ENCODE data around the gene SPIRE2. TPM values are rescaled to one million over a fixed set of nuclear protein-coding genes. Genes with fewer than 3 reads are reported as not detected.
"Not testable (repeated sequence)": the region's sequence is repeated elsewhere in the genome, so short reads cannot be mapped to it uniquely, and the experiment has no call there.

The SPIRE2 gene
- total RNA-seq, 1 experiment from 2014 or later: 13.1 TPM

DNA sequence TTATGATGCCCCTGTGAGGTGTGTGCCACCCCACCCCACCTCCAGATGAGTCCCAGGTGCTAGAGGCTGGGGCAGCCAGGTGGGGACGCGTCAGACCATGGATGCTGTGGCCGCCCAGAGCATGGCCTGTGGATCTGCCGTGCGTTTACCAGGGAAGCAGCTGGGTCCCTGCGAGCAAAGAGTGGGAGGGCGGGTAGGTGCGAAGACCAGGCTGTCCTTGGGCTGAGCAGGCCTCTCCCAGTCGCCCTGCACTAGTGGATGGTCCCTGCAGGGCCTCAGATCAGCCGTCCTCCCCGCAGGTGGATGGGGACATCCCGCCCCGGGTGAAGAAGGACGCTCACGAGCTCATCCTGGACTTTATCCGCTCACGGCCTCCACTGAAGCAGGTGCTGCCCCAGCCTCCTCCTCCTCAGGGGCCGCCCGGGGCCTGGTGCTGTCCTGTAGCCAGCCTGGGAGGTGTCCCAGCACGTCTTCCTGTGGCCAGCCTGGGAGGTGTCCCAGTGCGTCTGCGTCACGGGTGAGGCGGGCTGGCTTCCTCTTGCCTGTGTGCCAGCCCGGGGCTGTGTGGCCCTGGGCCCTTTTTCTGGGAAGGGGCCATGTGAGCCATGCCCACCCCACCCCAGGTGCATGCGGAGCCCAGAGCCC, 27.1 kb downstream of the SPIRE2 start:
- no peak for DNase-seq (ENCODE audit: low read depth)
- in situ Hi-C loops (cut with HindIII; ENCODE audit: low pct_unique_long_range_greater_than_20kb, low sequenced_read_pairs): no loop called here

GRCh38 chr16:89855986-89856385, 27.7 kb downstream of the SPIRE2 start:
- in situ Hi-C loops (cut with HindIII; ENCODE audit: low pct_unique_long_range_greater_than_20kb, low sequenced_read_pairs): no loop called here
- DNase-seq (ENCODE audit: low read depth): no peak

- no peak for DNase-seq (ENCODE audit: low read depth)
- in situ Hi-C loops (cut with HindIII; ENCODE audit: low pct_unique_long_range_greater_than_20kb, low sequenced_read_pairs): no loop called here
These were observed 30.8 kb downstream of the SPIRE2 start for GRCh38 chr16:89858973-89859614.

GRCh38 chr16:89859615-89860007, 31.3 kb downstream of the SPIRE2 start:
- no peak for DNase-seq (ENCODE audit: low read depth)
- in situ Hi-C loops (cut with HindIII; ENCODE audit: low pct_unique_long_range_greater_than_20kb, low sequenced_read_pairs): no loop called here

DNA sequence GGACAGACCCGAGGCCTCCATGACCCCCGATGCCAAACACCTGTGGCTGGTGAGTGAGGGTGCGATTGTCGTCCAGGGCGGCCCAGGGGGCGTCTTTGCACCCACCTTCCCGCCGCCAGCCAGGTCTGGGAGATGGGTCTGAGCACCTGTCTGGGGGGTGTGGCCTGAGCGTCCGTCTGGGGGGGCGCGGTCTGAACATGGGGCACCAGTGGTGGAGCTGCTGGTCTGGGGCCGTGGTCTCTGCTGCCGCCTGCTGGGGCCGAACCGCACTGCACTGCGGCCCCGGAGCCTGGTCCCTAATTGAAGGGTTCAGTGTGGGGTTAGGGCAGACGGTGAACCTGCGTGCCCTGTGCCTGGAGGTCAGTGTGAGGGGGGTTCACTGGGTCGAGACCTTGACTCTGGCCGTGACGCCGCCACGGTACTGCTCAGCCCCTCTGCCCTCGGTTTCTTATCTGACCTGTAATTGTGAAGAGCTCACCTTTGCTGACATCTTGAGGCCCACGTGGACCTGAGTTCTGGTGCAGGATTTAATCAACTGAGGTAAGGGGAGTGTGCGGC, 32.6 kb downstream of the SPIRE2 start:
- in situ Hi-C loops (cut with HindIII; ENCODE audit: low pct_unique_long_range_greater_than_20kb, low sequenced_read_pairs): no loop called here

GRCh38 chr16:89861648-89862047, 33.4 kb downstream of the SPIRE2 start:
- DNase-seq (ENCODE audit: low read depth): no peak
- in situ Hi-C loops (cut with HindIII; ENCODE audit: low pct_unique_long_range_greater_than_20kb, low sequenced_read_pairs): no loop called here

More for the DNA sequence above, 32.6 kb downstream of the SPIRE2 start:
- peak; percentile 38 for DNase-seq (ENCODE audit: low read depth)

DNA sequence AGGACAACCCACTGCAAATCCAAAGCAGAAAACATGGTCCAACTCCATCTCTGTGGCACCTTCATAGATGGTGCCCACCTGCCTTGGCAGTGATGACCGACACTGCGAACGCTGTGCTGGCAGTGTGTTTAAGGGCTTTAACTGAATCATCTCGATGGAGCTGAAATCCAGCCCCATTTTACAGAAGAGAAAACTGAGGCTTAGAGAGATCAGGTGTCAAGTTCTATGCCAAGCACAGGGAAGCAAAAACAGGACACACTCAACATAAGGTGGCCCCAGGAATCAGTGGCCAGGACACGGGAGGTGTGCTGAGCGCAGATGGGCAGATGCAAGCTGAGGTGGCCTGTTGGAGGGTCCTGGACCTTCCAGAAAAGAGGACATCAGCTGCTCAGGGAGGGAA, 34.5 kb downstream of the SPIRE2 start:
- in situ Hi-C loops (cut with HindIII; ENCODE audit: low pct_unique_long_range_greater_than_20kb, low sequenced_read_pairs): no loop called here
- no peak for DNase-seq (ENCODE audit: low read depth)

DNA sequence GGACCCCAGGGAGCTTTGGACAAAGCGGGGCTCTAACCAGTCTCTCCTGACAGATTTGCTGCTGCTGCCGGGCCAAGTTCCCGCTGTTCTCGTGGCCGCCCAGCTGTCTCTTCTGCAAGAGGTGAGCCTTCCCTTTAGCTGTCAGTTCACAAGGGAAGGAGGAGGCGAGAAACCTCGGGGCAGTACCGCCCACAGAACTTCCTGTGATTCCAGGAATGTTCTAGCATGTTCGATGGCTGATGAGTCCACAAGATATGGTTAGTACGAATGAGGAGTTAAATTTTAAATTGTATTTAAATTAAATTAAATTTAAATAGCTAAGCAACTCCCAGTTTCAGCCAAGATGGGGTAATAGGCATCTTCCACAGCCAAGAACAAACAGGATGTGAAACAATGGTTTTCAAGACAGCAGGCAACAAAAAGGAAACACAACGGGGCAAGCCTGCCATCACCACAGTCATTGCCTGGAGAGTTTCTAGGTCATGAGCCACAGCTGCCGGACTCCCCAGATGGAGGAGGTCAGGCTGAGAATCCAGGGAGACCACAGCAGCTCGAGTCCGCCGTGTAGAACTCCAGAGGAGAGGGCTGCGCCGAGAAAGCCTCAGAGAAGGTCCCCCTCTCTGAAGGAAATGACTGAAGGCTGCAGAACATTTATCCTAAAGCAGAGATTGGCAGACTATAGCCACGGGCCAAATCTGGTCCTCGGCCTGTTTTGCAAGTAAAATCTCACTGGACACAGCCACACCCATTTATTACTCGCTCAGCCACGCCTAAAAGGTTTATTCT, 35.7 kb downstream of the SPIRE2 start:
- DNase-seq (ENCODE audit: low read depth): no peak
- in situ Hi-C loops (cut with HindIII; ENCODE audit: low pct_unique_long_range_greater_than_20kb, low sequenced_read_pairs): no loop called here

- in situ Hi-C loops (cut with HindIII; ENCODE audit: low pct_unique_long_range_greater_than_20kb, low sequenced_read_pairs): no loop called here
- no peak for DNase-seq (ENCODE audit: low read depth)
These were observed 36.2 kb downstream of the SPIRE2 start for GRCh38 chr16:89864527-89864820.

- in situ Hi-C loops (cut with HindIII; ENCODE audit: low pct_unique_long_range_greater_than_20kb, low sequenced_read_pairs): no loop called here
- no peak for DNase-seq (ENCODE audit: low read depth)
These were observed 39.6 kb downstream of the SPIRE2 start for GRCh38 chr16:89867918-89868317.

- in situ Hi-C loops (cut with HindIII; ENCODE audit: low pct_unique_long_range_greater_than_20kb, low sequenced_read_pairs): no loop called here
- DNase-seq (ENCODE audit: low read depth): no peak
These were observed 41.6 kb downstream of the SPIRE2 start for GRCh38 chr16:89869911-89870310.

DNA sequence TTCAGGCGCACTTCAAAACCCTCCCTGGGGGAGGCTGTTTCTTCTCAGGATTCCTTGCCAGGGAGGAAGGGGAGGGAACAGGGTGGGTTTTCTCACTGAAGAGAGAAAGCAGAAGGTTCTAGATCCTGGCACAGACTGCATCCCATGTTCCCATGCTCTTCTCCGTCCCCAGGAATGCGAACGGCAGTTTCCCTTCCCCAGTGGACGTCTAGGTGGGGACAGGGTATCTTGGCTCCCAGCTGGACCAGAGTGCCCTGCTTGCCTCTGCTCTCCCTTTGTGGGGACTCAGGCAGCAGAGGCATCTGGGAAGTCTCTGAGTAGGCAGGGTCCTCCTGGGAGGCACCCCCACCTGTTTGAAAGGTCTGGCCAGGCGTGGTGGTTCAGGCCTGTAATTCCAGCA, 42.2 kb downstream of the SPIRE2 start:
- no peak for DNase-seq (ENCODE audit: low read depth)
- in situ Hi-C loops (cut with HindIII; ENCODE audit: low pct_unique_long_range_greater_than_20kb, low sequenced_read_pairs): no loop called here

DNA sequence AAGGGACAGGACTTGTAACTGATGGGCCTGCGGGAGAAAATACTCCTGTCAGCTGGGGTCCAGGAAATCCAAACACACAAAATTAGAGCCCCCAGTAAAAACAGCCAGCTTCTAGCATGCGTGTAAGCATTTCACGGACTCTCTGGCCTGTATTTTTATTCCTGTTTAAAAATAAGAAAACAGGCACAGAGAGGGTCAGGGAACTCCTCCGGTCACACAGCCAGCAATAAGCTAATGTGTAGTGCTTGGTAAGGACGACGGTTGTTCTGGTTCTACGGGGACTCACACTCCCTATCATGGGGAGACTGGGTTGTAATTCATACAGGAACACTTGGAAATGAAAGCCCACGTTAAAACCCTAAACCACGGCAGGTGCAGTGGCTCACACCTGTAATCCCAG, 43.6 kb downstream of the SPIRE2 start:
- DNase-seq (ENCODE audit: low read depth): no peak
- in situ Hi-C loops (cut with HindIII; ENCODE audit: low pct_unique_long_range_greater_than_20kb, low sequenced_read_pairs): no loop called here

DNA sequence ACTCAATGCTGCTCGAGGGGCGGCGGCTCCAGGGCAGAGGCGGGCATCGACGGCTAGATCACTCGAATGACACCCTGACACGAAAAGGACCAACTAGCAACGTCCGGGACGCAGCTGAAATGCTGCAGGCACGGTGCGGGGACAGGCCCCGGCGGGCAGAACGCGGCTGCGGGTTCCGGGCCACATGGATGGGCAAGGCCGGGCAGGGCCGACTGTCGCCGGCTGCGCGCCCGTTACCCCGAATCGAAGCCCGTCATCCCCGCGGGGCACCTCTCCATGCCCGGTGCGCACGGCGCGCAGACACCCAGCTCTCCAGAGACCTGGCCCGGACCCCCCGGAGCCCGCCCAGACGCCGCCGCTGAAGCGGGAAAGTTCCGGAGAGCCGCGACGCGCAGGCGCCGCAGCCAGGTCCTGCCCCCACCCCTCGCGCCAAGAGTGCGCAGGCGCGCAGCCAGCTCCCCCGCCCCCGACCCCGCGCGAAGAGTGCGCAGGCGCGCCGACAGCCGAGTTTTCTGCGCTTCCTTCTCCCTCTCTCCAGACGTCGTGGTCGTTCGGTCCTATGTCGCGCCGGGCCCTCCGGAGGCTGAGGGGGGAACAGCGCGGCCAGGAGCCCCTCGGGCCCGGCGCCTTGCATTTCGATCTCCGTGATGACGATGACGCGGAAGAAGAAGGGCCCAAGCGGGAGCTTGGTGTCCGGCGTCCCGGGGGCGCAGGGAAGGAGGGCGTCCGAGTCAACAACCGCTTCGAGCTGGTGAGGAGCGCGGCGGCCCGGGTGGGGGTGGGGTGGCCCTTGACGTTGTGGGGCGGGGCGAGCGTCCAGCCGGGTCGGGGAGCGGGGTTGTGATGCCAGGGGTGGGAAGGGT, 45.1 kb downstream of the SPIRE2 start, which contains the start of gene TCF25:
Gene TCF25 (plus strand): TSS at position 484 of the 863 bp plus-strand sequence. CDS start 76 bp downstream, at position 560.
- DNase-seq (ENCODE audit: low read depth): peak; percentile 91
- in situ Hi-C loops (cut with HindIII; ENCODE audit: low pct_unique_long_range_greater_than_20kb, low sequenced_read_pairs): no loop called here

- in situ Hi-C loops (cut with HindIII; ENCODE audit: low pct_unique_long_range_greater_than_20kb, low sequenced_read_pairs): no loop called here
- peak; percentile 80 for DNase-seq (ENCODE audit: low read depth)
These were observed 45.9 kb downstream of the SPIRE2 start for GRCh38 chr16:89873972-89874689.

DNA sequence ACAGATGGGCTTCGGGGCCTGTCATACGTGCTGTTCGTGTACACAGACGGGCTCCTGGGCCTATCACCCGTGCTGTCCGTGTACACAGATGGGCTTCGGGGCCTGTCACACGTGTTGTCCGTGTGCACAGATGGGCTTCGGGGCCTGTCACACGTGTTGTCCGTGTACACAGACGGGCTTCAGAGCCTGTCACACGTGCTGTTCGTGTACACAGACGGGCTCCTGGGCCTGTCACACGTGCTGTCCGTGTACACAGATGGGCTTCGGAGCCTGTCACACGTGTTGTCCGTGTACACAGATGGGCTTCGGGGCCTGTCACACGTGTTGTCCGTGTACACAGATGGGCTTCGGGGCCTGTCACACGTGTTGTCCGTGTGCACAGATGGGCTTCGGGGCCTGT, 50.8 kb downstream of the SPIRE2 start:
- in situ Hi-C loops (cut with HindIII; ENCODE audit: low pct_unique_long_range_greater_than_20kb, low sequenced_read_pairs); DNase-seq (ENCODE audit: low read depth): not testable (repeated sequence)

GRCh38 chr16:89880477-89881367, 52.4 kb downstream of the SPIRE2 start:
- DNase-seq (ENCODE audit: low read depth): no peak

More at GRCh38 chr16:89880477-89881367, 52.4 kb downstream of the SPIRE2 start:
- in situ Hi-C loops (cut with HindIII; ENCODE audit: low pct_unique_long_range_greater_than_20kb, low sequenced_read_pairs): no loop called here
